IMR-90 (cell line): ENCODE results near the gene KLRF2. TPM values are rescaled to one million over a fixed set of nuclear protein-coding genes. Genes with fewer than 3 reads are reported as not detected.
A peak's percentile ranks its signal among the peaks of the same experiment; 100 is the strongest.

Experiments used
- ATAC-seq: fragments of 200-7000 bp; cut with Tn5 transposase; 2 replicates; pipeline ENCODE4 v1.9.1; 2020; ENCODE audit warnings: low read depth, mild to moderate bottlenecking, moderate library complexity
- BruUV-seq: library from RNA; stranded (reverse); fragments of 400-500 nt; replicated peaks from 2 replicates; lab custom pipeline; 2021; lab: Mats Ljungman, UMichigan
- CTCF ChIA-PET: fragments of 300-600 bp; formaldehyde crosslinking; extraction: SDS; loops from one replicate; lab custom pipeline; 2021; ENCODE audit warnings: antibody characterized with exemption; lab: Yijun Ruan, JAX
- POLR2A ChIA-PET: fragments of 300-600 bp; sonication (Branson Sonifier 250); formaldehyde crosslinking; loops from one replicate; lab custom pipeline; 2022; ENCODE audit warnings: antibody characterized with exemption; ENCODE audit not compliant: unreplicated experiment; lab: Charles Lee
- DNase-seq: peaks from one replicate; pipeline ENCODE4 v3.0.0; 2013
- H2AFZ ChIP-seq: replicated peaks from 2 replicates; pipeline ENCODE3; 2013; ENCODE audit warnings: low read length, mild to moderate bottlenecking; ENCODE audit not compliant: poor library complexity
- H2AK5ac ChIP-seq: 2 replicates; pipeline ENCODE4 v1.6.1; 2013; ENCODE audit warnings: low read depth, low read length, inconsistent platforms
- H2AK9ac ChIP-seq: replicated peaks from 2 replicates; pipeline ENCODE3; 2013; ENCODE audit warnings: mild to moderate bottlenecking, low read depth, low read length, moderate library complexity; ENCODE audit not compliant: poor library complexity
- H2BK120ac ChIP-seq: 2 replicates; pipeline ENCODE4 v1.6.1; 2013; ENCODE audit warnings: low read depth, low read length, inconsistent platforms
- H2BK15ac ChIP-seq: 3 replicates; pipeline ENCODE4 v1.6.1; 2013; ENCODE audit warnings: low read depth, low read length, inconsistent platforms
- H2BK20ac ChIP-seq: 2 replicates; pipeline ENCODE4 v1.6.1; 2013; ENCODE audit warnings: low read depth, mild to moderate bottlenecking, inconsistent platforms, low read length, moderate library complexity
- H2BK5ac ChIP-seq: 2 replicates; pipeline ENCODE4 v1.6.1; 2013; ENCODE audit warnings: mild to moderate bottlenecking, low read depth, low read length, inconsistent platforms; ENCODE audit not compliant: poor library complexity, severe bottlenecking
- H3K14ac ChIP-seq: replicated peaks from 2 replicates; pipeline ENCODE4 v1.6.1; 2013; ENCODE audit warnings: low read depth, low read length, inconsistent platforms
- H3K18ac ChIP-seq: 2 replicates; pipeline ENCODE4 v1.6.1; 2013; ENCODE audit warnings: low read depth, low read length, control low read depth
- H3K23ac ChIP-seq: 2 replicates; pipeline ENCODE4 v1.6.1; 2013; ENCODE audit warnings: low read depth, low read length, inconsistent platforms
- H3K27ac ChIP-seq: 2 replicates; pipeline ENCODE4 v1.5.1; 2013; ENCODE audit warnings: mild to moderate bottlenecking, control low read depth, low read length; ENCODE audit not compliant: insufficient read depth
- H3K27me3 ChIP-seq: 2 replicates; pipeline ENCODE4 v1.6.1; 2013; ENCODE audit warnings: low read length; ENCODE audit not compliant: control insufficient read depth, insufficient read depth
- H3K36me3 ChIP-seq: 2 replicates; pipeline ENCODE4 v1.6.1; 2013; ENCODE audit warnings: low read length, mixed read lengths; ENCODE audit not compliant: control insufficient read depth, insufficient read depth
- H3K4ac ChIP-seq: 2 replicates; pipeline ENCODE4 v1.6.1; 2013; ENCODE audit warnings: low read depth, low read length, inconsistent platforms
- H3K4me1 ChIP-seq: 2 replicates; pipeline ENCODE4 v1.6.1; 2013; ENCODE audit warnings: low read length, mixed read lengths; ENCODE audit not compliant: control insufficient read depth, insufficient read depth
- H3K4me2 ChIP-seq: 2 replicates; pipeline ENCODE4 v1.6.1; 2013; ENCODE audit warnings: low read depth, mild to moderate bottlenecking, control low read depth, low read length, moderate library complexity
- H3K4me3 ChIP-seq: 2 replicates; pipeline ENCODE4 v1.5.1; 2013; ENCODE audit warnings: low read depth, mild to moderate bottlenecking, control low read depth, low read length, moderate library complexity; ENCODE audit not compliant: insufficient read depth
- H3K56ac ChIP-seq: 2 replicates; pipeline ENCODE4 v1.6.1; 2013; ENCODE audit warnings: low read length, inconsistent platforms; ENCODE audit not compliant: insufficient read depth; ENCODE audit errors: extremely low read depth
- H3K79me1 ChIP-seq, 2 experiments: 2 replicates each; pipeline ENCODE4 v1.6.1; 2013; ENCODE audit warnings: low read length in 2 of 2, inconsistent platforms in 1 of 2, low read depth in 1 of 2
- H3K9ac ChIP-seq: 2 replicates; pipeline ENCODE4 v1.6.1; 2013; ENCODE audit warnings: low read depth, low read length, control low read depth
- H3K9me1 ChIP-seq: 2 replicates; pipeline ENCODE4 v1.6.1; 2013; ENCODE audit warnings: low read length, inconsistent platforms; ENCODE audit not compliant: insufficient read depth
- H3K9me3 ChIP-seq: 2 replicates; pipeline ENCODE4 v1.6.1; 2013; ENCODE audit warnings: low read length; ENCODE audit not compliant: control insufficient read depth, insufficient read depth
- H4K20me1 ChIP-seq: 2 replicates; pipeline ENCODE4 v1.6.1; 2013; ENCODE audit warnings: low read length, inconsistent platforms; ENCODE audit not compliant: insufficient read depth
- H4K5ac ChIP-seq: 2 replicates; pipeline ENCODE4 v1.6.1; 2013; ENCODE audit warnings: mild to moderate bottlenecking, low read depth, low read length, control low read depth
- H4K8ac ChIP-seq, 2 experiments: 2 replicates each; pipeline ENCODE4 v1.6.1; 2013; ENCODE audit warnings: low read depth in 2 of 2, low read length in 2 of 2, control low read depth in 1 of 2, inconsistent platforms in 1 of 2
- H4K91ac ChIP-seq: 2 replicates; pipeline ENCODE4 v1.6.1; 2013; ENCODE audit warnings: low read depth, low read length, inconsistent platforms; ENCODE audit not compliant: insufficient read depth
- BHLHE40 ChIP-seq: fragments of 150-350 bp; IDR thresholded peaks from 2 replicates; pipeline ENCODE4 v1.6.1; 2016; ENCODE audit warnings: mild to moderate bottlenecking, low read depth, low read length
- CEBPB ChIP-seq: IDR thresholded peaks from 2 replicates; pipeline ENCODE4 v1.6.1; 2012; ENCODE audit warnings: low read depth, low read length, improper control_type of control experiment
- CHD1 ChIP-seq: IDR thresholded peaks from 2 replicates; pipeline ENCODE4 v1.6.1; 2012; ENCODE audit warnings: low read depth, low read length, improper control_type of control experiment
- CTCF ChIP-seq: conservative IDR thresholded peaks from 2 replicates; pipeline ENCODE4 v1.5.1; 2012; ENCODE audit warnings: mild to moderate bottlenecking, low read depth, low read length, improper control_type of control experiment
- FOS ChIP-seq: fragments of 150-350 bp; IDR thresholded peaks from 2 replicates; pipeline ENCODE4 v1.6.1; 2016; ENCODE audit warnings: low read depth, low read length
- MAFK ChIP-seq: IDR thresholded peaks from 2 replicates; pipeline ENCODE4 v1.6.1; 2012; ENCODE audit warnings: low read depth, low read length, improper control_type of control experiment
- MAZ ChIP-seq: IDR thresholded peaks from 2 replicates; pipeline ENCODE4 v1.6.1; 2012; ENCODE audit warnings: low read depth, mild to moderate bottlenecking, low read length, improper control_type of control experiment, moderate library complexity, borderline replicate concordance
- MXI1 ChIP-seq: IDR thresholded peaks from 2 replicates; pipeline ENCODE4 v1.6.1; 2012; ENCODE audit warnings: low read depth, mild to moderate bottlenecking, low read length, moderate library complexity, borderline replicate concordance
- NFE2L2 ChIP-seq: fragments of 150-350 bp; IDR thresholded peaks from 2 replicates; pipeline ENCODE4 v1.6.1; 2016; ENCODE audit warnings: low read depth, mild to moderate bottlenecking, low read length
- POLR2A ChIP-seq: IDR thresholded peaks from 2 replicates; pipeline ENCODE4 v1.6.1; 2012; ENCODE audit warnings: mild to moderate bottlenecking, low read depth, low read length
- RAD21 ChIP-seq: IDR thresholded peaks from 2 replicates; pipeline ENCODE4 v1.6.1; 2012; ENCODE audit warnings: low read length, improper control_type of control experiment
- RCOR1 ChIP-seq: IDR thresholded peaks from 2 replicates; pipeline ENCODE4 v1.6.1; 2012; ENCODE audit warnings: mild to moderate bottlenecking, low read length, improper control_type of control experiment; ENCODE audit not compliant: insufficient replicate concordance
- RFX5 ChIP-seq: IDR thresholded peaks from 2 replicates; pipeline ENCODE4 v1.8.0; 2012; ENCODE audit warnings: low read depth, mild to moderate bottlenecking, low read length, moderate library complexity
- SMC3 ChIP-seq: fragments of 150-350 bp; IDR thresholded peaks from 2 replicates; pipeline ENCODE4 v1.6.1; 2016; ENCODE audit warnings: low read depth, mild to moderate bottlenecking, antibody characterized with exemption, low read length, moderate library complexity
- USF2 ChIP-seq: fragments of 150-350 bp; IDR thresholded peaks from 2 replicates; pipeline ENCODE4 v1.6.1; 2017; ENCODE audit warnings: mild to moderate bottlenecking, antibody characterized with exemption, low read length, low read depth
- WGBS, 2 experiments: methylation state at CpG; one replicate each; pipeline versions ENCODE4 v1.1.5 to v1.1.7; 2013; ENCODE audit warnings: missing lambda C conversion rate in 2 of 2; ENCODE audit not compliant: insufficient read length in 1 of 2; ENCODE audit errors: extremely low coverage in 2 of 2; 5-methylcytosine and 5-hydroxymethylcytosine counted together
- dilution Hi-C: fragments of 300-500 bp; cut with HindIII; formaldehyde crosslinking; loops from one replicate; pipeline ENCODE4 v1.14.3; 2018; ENCODE audit warnings: low sequenced_read_pairs; ENCODE audit not compliant: unreplicated experiment
- in situ Hi-C: fragments of 300-500 bp; cut with MboI; formaldehyde crosslinking; loops from 3 replicates; pipeline ENCODE4 v1.14.3; 2019; ENCODE audit warnings: low sequenced_read_pairs, inconsistent platforms, mixed read lengths
- intact Hi-C: fragments of 100-400 bp; cut with micrococcal nuclease; formaldehyde crosslinking; loops from 2 replicates; pipeline ENCODE4 v1.10.0; 2022
- polyA plus RNA-seq, 3 experiments: library from polyadenylated mRNA; depleted of rRNA; stranded (reverse); fragments of >200 nt; gene quantifications; 2 replicates each; pipeline ENCODE4 v1.2.3, GENCODE V29; 2012; ENCODE audit warnings: low replicate concordance in 1 of 3
- total RNA-seq: library from RNA; depleted of rRNA; stranded (reverse); fragments of >200 nt; gene quantifications from 2 replicates; pipeline ENCODE4 v1.2.3, GENCODE V29; 2012

KLRF2 gene
- total and polyA plus RNA-seq, 2 of the 4 experiments (the other 2 are of a cell fraction): not detected

- Histone ChIP-seq H4K91ac (peak within 1 kb of the TSS; percentile 55), H3K18ac (peak within 1 kb of the TSS; percentile 99), H4K20me1 (no peaks in the 10 kb centered on the region), H2AK5ac (peak within 1 kb of the TSS; percentile 30; the same call in 1 of the 2 replicates), H4K5ac (peak within 1 kb of the TSS; percentile 96), H3K36me3 (no peaks in the 10 kb centered on the region), H3K4me3 (peak within 1 kb of the TSS; percentile 69), H2BK20ac (peak within 1 kb of the TSS; percentile 80), H2BK15ac (peak within 1 kb of the TSS; percentile 81), H3K4me2 (peak within 1 kb of the TSS; percentile 99), H3K79me1 (no peaks in the 10 kb centered on the region), H3K4ac (peak within 1 kb of the TSS; percentile 72), H3K9ac (peak within 1 kb of the TSS; percentile 81), H3K27me3 (no peaks in the 10 kb centered on the region), H3K14ac (peak within 1 kb of the TSS; percentile 46), H2AK9ac (no peak within 1 kb of the TSS), H2BK5ac (peak within 1 kb of the TSS; percentile 92), H3K56ac (peak within 1 kb of the TSS; percentile 90), H2BK120ac (peak within 1 kb of the TSS; percentile 78), H3K23ac (peak within 1 kb of the TSS; percentile 85), H4K8ac (peak within 1 kb of the TSS; percentile 69 to 72), H3K4me1 (peaks cover 2% of the 10 kb centered on the region; the same call in 1 of the 2 replicates), H2AFZ (peak within 1 kb of the TSS; percentile 73), H3K9me1 (no peaks in the 10 kb centered on the region), H3K27ac (peak within 1 kb of the TSS; percentile 85; the same call in 1 of the 2 replicates), H3K9me3 (no peaks in the 10 kb centered on the region)
- no CpG with 5 or more reads among the region's 11 CpGs for WGBS, 2 experiments
- ATAC-seq: peak; percentile 90
- in situ Hi-C loops: no loop called here
- BruUV-seq: no TSS peak
- ChIA-PET POLR2A (no interaction called here), CTCF (no interaction called here)
- intact Hi-C loops: loop anchor here (5.0 kb wide), 1 partner anchor 343 kb away; the partner anchor contains the start of gene GABARAPL1
- dilution Hi-C loops: no loop called here
- peak; percentile 85 for DNase-seq
- TF ChIP-seq CHD1 (no peak), USF2 (peak; percentile 45; the same call in 1 of the 2 replicates), SMC3 (no peak), NFE2L2 (no peak), RAD21 (no peak), FOS (peak; percentile 61; the same call in 1 of the 2 replicates), MXI1 (no peak), POLR2A (no peak), MAFK (peak; percentile 25; the same call in 1 of the 2 replicates), CTCF (no peak), CEBPB (peak; percentile 83), BHLHE40 (no peak; the same call in 1 of the 2 replicates), RFX5 (no peak), RCOR1 (no peak), MAZ (no peak)
Measured at GRCh38 chr12:9869307-9870161, 11.8 kb upstream of the KLRF2 start, which contains the start of gene CLEC2B. Gene CLEC2B, minus strand, starts transcription at chr12:9869354.
